IMR-90 (cell line): Measurements from ENCODE around the gene CFAP299. TPM values are rescaled to one million over a fixed set of nuclear protein-coding genes. Genes with fewer than 3 reads are reported as not detected.

Experiments used
- ATAC-seq: fragments of 200-7000 bp; cut with Tn5 transposase; 2 replicates; pipeline ENCODE4 v1.9.1; 2020; ENCODE audit warnings: low read depth, mild to moderate bottlenecking, moderate library complexity
- BruUV-seq: library from RNA; stranded (reverse); fragments of 400-500 nt; replicated peaks from 2 replicates; lab custom pipeline; 2021; lab: Mats Ljungman, UMichigan
- CTCF ChIA-PET: fragments of 300-600 bp; formaldehyde crosslinking; extraction: SDS; loops from one replicate; lab custom pipeline; 2021; ENCODE audit warnings: antibody characterized with exemption; lab: Yijun Ruan, JAX
- POLR2A ChIA-PET: fragments of 300-600 bp; sonication (Branson Sonifier 250); formaldehyde crosslinking; loops from one replicate; lab custom pipeline; 2022; ENCODE audit warnings: antibody characterized with exemption; ENCODE audit not compliant: unreplicated experiment; lab: Charles Lee
- DNase-seq: peaks from one replicate; pipeline ENCODE4 v3.0.0; 2013
- H2AFZ ChIP-seq: replicated peaks from 2 replicates; pipeline ENCODE3; 2013; ENCODE audit warnings: low read length, mild to moderate bottlenecking; ENCODE audit not compliant: poor library complexity
- H2AK5ac ChIP-seq: 2 replicates; pipeline ENCODE4 v1.6.1; 2013; ENCODE audit warnings: low read depth, low read length, inconsistent platforms
- H2AK9ac ChIP-seq: replicated peaks from 2 replicates; pipeline ENCODE3; 2013; ENCODE audit warnings: mild to moderate bottlenecking, low read depth, low read length, moderate library complexity; ENCODE audit not compliant: poor library complexity
- H2BK120ac ChIP-seq: 2 replicates; pipeline ENCODE4 v1.6.1; 2013; ENCODE audit warnings: low read depth, low read length, inconsistent platforms
- H2BK15ac ChIP-seq: 3 replicates; pipeline ENCODE4 v1.6.1; 2013; ENCODE audit warnings: low read depth, low read length, inconsistent platforms
- H2BK20ac ChIP-seq: 2 replicates; pipeline ENCODE4 v1.6.1; 2013; ENCODE audit warnings: low read depth, mild to moderate bottlenecking, inconsistent platforms, low read length, moderate library complexity
- H2BK5ac ChIP-seq: 2 replicates; pipeline ENCODE4 v1.6.1; 2013; ENCODE audit warnings: mild to moderate bottlenecking, low read depth, low read length, inconsistent platforms; ENCODE audit not compliant: poor library complexity, severe bottlenecking
- H3K14ac ChIP-seq: replicated peaks from 2 replicates; pipeline ENCODE4 v1.6.1; 2013; ENCODE audit warnings: low read depth, low read length, inconsistent platforms
- H3K18ac ChIP-seq: 2 replicates; pipeline ENCODE4 v1.6.1; 2013; ENCODE audit warnings: low read depth, low read length, control low read depth
- H3K23ac ChIP-seq: 2 replicates; pipeline ENCODE4 v1.6.1; 2013; ENCODE audit warnings: low read depth, low read length, inconsistent platforms
- H3K27ac ChIP-seq: 2 replicates; pipeline ENCODE4 v1.5.1; 2013; ENCODE audit warnings: mild to moderate bottlenecking, control low read depth, low read length; ENCODE audit not compliant: insufficient read depth
- H3K27me3 ChIP-seq: 2 replicates; pipeline ENCODE4 v1.6.1; 2013; ENCODE audit warnings: low read length; ENCODE audit not compliant: control insufficient read depth, insufficient read depth
- H3K36me3 ChIP-seq: 2 replicates; pipeline ENCODE4 v1.6.1; 2013; ENCODE audit warnings: low read length, mixed read lengths; ENCODE audit not compliant: control insufficient read depth, insufficient read depth
- H3K4ac ChIP-seq: 2 replicates; pipeline ENCODE4 v1.6.1; 2013; ENCODE audit warnings: low read depth, low read length, inconsistent platforms
- H3K4me1 ChIP-seq: 2 replicates; pipeline ENCODE4 v1.6.1; 2013; ENCODE audit warnings: low read length, mixed read lengths; ENCODE audit not compliant: control insufficient read depth, insufficient read depth
- H3K4me2 ChIP-seq: 2 replicates; pipeline ENCODE4 v1.6.1; 2013; ENCODE audit warnings: low read depth, mild to moderate bottlenecking, control low read depth, low read length, moderate library complexity
- H3K4me3 ChIP-seq: 2 replicates; pipeline ENCODE4 v1.5.1; 2013; ENCODE audit warnings: low read depth, mild to moderate bottlenecking, control low read depth, low read length, moderate library complexity; ENCODE audit not compliant: insufficient read depth
- H3K56ac ChIP-seq: 2 replicates; pipeline ENCODE4 v1.6.1; 2013; ENCODE audit warnings: low read length, inconsistent platforms; ENCODE audit not compliant: insufficient read depth; ENCODE audit errors: extremely low read depth
- H3K79me1 ChIP-seq, 2 experiments: 2 replicates each; pipeline ENCODE4 v1.6.1; 2013; ENCODE audit warnings: low read length in 2 of 2, inconsistent platforms in 1 of 2, low read depth in 1 of 2
- H3K9ac ChIP-seq: 2 replicates; pipeline ENCODE4 v1.6.1; 2013; ENCODE audit warnings: low read depth, low read length, control low read depth
- H3K9me1 ChIP-seq: 2 replicates; pipeline ENCODE4 v1.6.1; 2013; ENCODE audit warnings: low read length, inconsistent platforms; ENCODE audit not compliant: insufficient read depth
- H3K9me3 ChIP-seq: 2 replicates; pipeline ENCODE4 v1.6.1; 2013; ENCODE audit warnings: low read length; ENCODE audit not compliant: control insufficient read depth, insufficient read depth
- H4K20me1 ChIP-seq: 2 replicates; pipeline ENCODE4 v1.6.1; 2013; ENCODE audit warnings: low read length, inconsistent platforms; ENCODE audit not compliant: insufficient read depth
- H4K5ac ChIP-seq: 2 replicates; pipeline ENCODE4 v1.6.1; 2013; ENCODE audit warnings: mild to moderate bottlenecking, low read depth, low read length, control low read depth
- H4K8ac ChIP-seq, 2 experiments: 2 replicates each; pipeline ENCODE4 v1.6.1; 2013; ENCODE audit warnings: low read depth in 2 of 2, low read length in 2 of 2, control low read depth in 1 of 2, inconsistent platforms in 1 of 2
- H4K91ac ChIP-seq: 2 replicates; pipeline ENCODE4 v1.6.1; 2013; ENCODE audit warnings: low read depth, low read length, inconsistent platforms; ENCODE audit not compliant: insufficient read depth
- BHLHE40 ChIP-seq: fragments of 150-350 bp; IDR thresholded peaks from 2 replicates; pipeline ENCODE4 v1.6.1; 2016; ENCODE audit warnings: mild to moderate bottlenecking, low read depth, low read length
- CEBPB ChIP-seq: IDR thresholded peaks from 2 replicates; pipeline ENCODE4 v1.6.1; 2012; ENCODE audit warnings: low read depth, low read length, improper control_type of control experiment
- CHD1 ChIP-seq: IDR thresholded peaks from 2 replicates; pipeline ENCODE4 v1.6.1; 2012; ENCODE audit warnings: low read depth, low read length, improper control_type of control experiment
- CTCF ChIP-seq: conservative IDR thresholded peaks from 2 replicates; pipeline ENCODE4 v1.5.1; 2012; ENCODE audit warnings: mild to moderate bottlenecking, low read depth, low read length, improper control_type of control experiment
- ELK1 ChIP-seq: fragments of 150-350 bp; IDR thresholded peaks from 2 replicates; pipeline ENCODE4 v1.6.1; 2016; ENCODE audit warnings: low read depth, mild to moderate bottlenecking, low read length, moderate library complexity, borderline replicate concordance
- FOS ChIP-seq: fragments of 150-350 bp; IDR thresholded peaks from 2 replicates; pipeline ENCODE4 v1.6.1; 2016; ENCODE audit warnings: low read depth, low read length
- MAFK ChIP-seq: IDR thresholded peaks from 2 replicates; pipeline ENCODE4 v1.6.1; 2012; ENCODE audit warnings: low read depth, low read length, improper control_type of control experiment
- MAZ ChIP-seq: IDR thresholded peaks from 2 replicates; pipeline ENCODE4 v1.6.1; 2012; ENCODE audit warnings: low read depth, mild to moderate bottlenecking, low read length, improper control_type of control experiment, moderate library complexity, borderline replicate concordance
- MXI1 ChIP-seq: IDR thresholded peaks from 2 replicates; pipeline ENCODE4 v1.6.1; 2012; ENCODE audit warnings: low read depth, mild to moderate bottlenecking, low read length, moderate library complexity, borderline replicate concordance
- NFE2L2 ChIP-seq: fragments of 150-350 bp; IDR thresholded peaks from 2 replicates; pipeline ENCODE4 v1.6.1; 2016; ENCODE audit warnings: low read depth, mild to moderate bottlenecking, low read length
- POLR2A ChIP-seq: IDR thresholded peaks from 2 replicates; pipeline ENCODE4 v1.6.1; 2012; ENCODE audit warnings: mild to moderate bottlenecking, low read depth, low read length
- RAD21 ChIP-seq: IDR thresholded peaks from 2 replicates; pipeline ENCODE4 v1.6.1; 2012; ENCODE audit warnings: low read length, improper control_type of control experiment
- RCOR1 ChIP-seq: IDR thresholded peaks from 2 replicates; pipeline ENCODE4 v1.6.1; 2012; ENCODE audit warnings: mild to moderate bottlenecking, low read length, improper control_type of control experiment; ENCODE audit not compliant: insufficient replicate concordance
- RFX5 ChIP-seq: IDR thresholded peaks from 2 replicates; pipeline ENCODE4 v1.8.0; 2012; ENCODE audit warnings: low read depth, mild to moderate bottlenecking, low read length, moderate library complexity
- SMC3 ChIP-seq: fragments of 150-350 bp; IDR thresholded peaks from 2 replicates; pipeline ENCODE4 v1.6.1; 2016; ENCODE audit warnings: low read depth, mild to moderate bottlenecking, antibody characterized with exemption, low read length, moderate library complexity
- USF2 ChIP-seq: fragments of 150-350 bp; IDR thresholded peaks from 2 replicates; pipeline ENCODE4 v1.6.1; 2017; ENCODE audit warnings: mild to moderate bottlenecking, antibody characterized with exemption, low read length, low read depth
- WGBS, 2 experiments: methylation state at CpG; one replicate each; pipeline versions ENCODE4 v1.1.5 to v1.1.7; 2013; ENCODE audit warnings: missing lambda C conversion rate in 2 of 2; ENCODE audit not compliant: insufficient read length in 1 of 2; ENCODE audit errors: extremely low coverage in 2 of 2; 5-methylcytosine and 5-hydroxymethylcytosine counted together
- dilution Hi-C: fragments of 300-500 bp; cut with HindIII; formaldehyde crosslinking; loops from one replicate; pipeline ENCODE4 v1.14.3; 2018; ENCODE audit warnings: low sequenced_read_pairs; ENCODE audit not compliant: unreplicated experiment
- in situ Hi-C: fragments of 300-500 bp; cut with MboI; formaldehyde crosslinking; loops from 3 replicates; pipeline ENCODE4 v1.14.3; 2019; ENCODE audit warnings: low sequenced_read_pairs, inconsistent platforms, mixed read lengths
- intact Hi-C: fragments of 100-400 bp; cut with micrococcal nuclease; formaldehyde crosslinking; loops from 2 replicates; pipeline ENCODE4 v1.10.0; 2022
- polyA plus RNA-seq, 3 experiments: library from polyadenylated mRNA; depleted of rRNA; stranded (reverse); fragments of >200 nt; gene quantifications; 2 replicates each; pipeline ENCODE4 v1.2.3, GENCODE V29; 2012; ENCODE audit warnings: low replicate concordance in 1 of 3
- total RNA-seq: library from RNA; depleted of rRNA; stranded (reverse); fragments of >200 nt; gene quantifications from 2 replicates; pipeline ENCODE4 v1.2.3, GENCODE V29; 2012

The CFAP299 gene
- total and polyA plus RNA-seq, 2 of the 4 experiments (the other 2 are of a cell fraction): 1.0 to 1.1 TPM

- H2AK9ac ChIP-seq: no peak overlapping the region
- dilution Hi-C loops: loop anchor here (25.0 kb wide), 1 partner anchor 627 kb away; no protein-coding TSS in a partner anchor
- H2BK5ac ChIP-seq: no peak overlapping the region
- H3K36me3 ChIP-seq: no peaks in the 10 kb centered on the region
- H4K20me1 ChIP-seq: no peaks in the 10 kb centered on the region
- no CpG with 5 or more reads among the region's 3 CpGs for WGBS, 2 experiments
- no peak overlapping the region for H3K18ac ChIP-seq
- intact Hi-C loops: loop anchor here (5.0 to 10.0 kb wide), 3 partner anchors 255 to 1408 kb away; no protein-coding TSS in a partner anchor
- H3K23ac ChIP-seq: no peak overlapping the region
- in situ Hi-C loops: loop anchor here (5.0 kb wide), 2 partner anchors 632 to 682 kb away; no protein-coding TSS in a partner anchor
- no peak overlapping the region for H2BK120ac ChIP-seq
- H3K9ac ChIP-seq: no peak overlapping the region
- no peaks in the 10 kb centered on the region for H3K79me1 ChIP-seq
- no peak overlapping the region for H2BK15ac ChIP-seq
- ATAC-seq: no peak
- CTCF ChIA-PET: no interaction called here
- H3K14ac ChIP-seq: no peak overlapping the region
- no peak overlapping the region for H4K5ac ChIP-seq
- H3K4me1 ChIP-seq: 0 out of 2 replicates have a peak, but pooled peaks cover 3% of the 10 kb centered on the region
- TF ChIP-seq CEBPB (no peak), POLR2A (no peak), USF2 (no peak), RCOR1 (no peak), CHD1 (no peak), BHLHE40 (no peak), RFX5 (no peak), ELK1 (no peak), NFE2L2 (no peak), SMC3 (no peak), MAZ (no peak), MXI1 (no peak), MAFK (no peak), CTCF (no peak), RAD21 (no peak), FOS (no peak)
- no peak overlapping the region for H3K27ac ChIP-seq
- H2AFZ ChIP-seq: peak overlapping the region; percentile 4
- no peak overlapping the region for H3K4me2 ChIP-seq
- no peak overlapping the region for H4K91ac ChIP-seq
- H2AK5ac ChIP-seq: no peak overlapping the region
- BruUV-seq: no TSS peak
- H3K9me1 ChIP-seq: no peaks in the 10 kb centered on the region
- DNase-seq: no peak
- no peak overlapping the region for H3K56ac ChIP-seq
- no peak overlapping the region for H3K4me3 ChIP-seq
- no peak overlapping the region for H3K4ac ChIP-seq
- H3K27me3 ChIP-seq: no peaks in the 10 kb centered on the region
- H4K8ac ChIP-seq: no peak overlapping the region
- POLR2A ChIA-PET: no interaction called here
- H3K9me3 ChIP-seq: no peaks in the 10 kb centered on the region
- H2BK20ac ChIP-seq: no peak overlapping the region
These were observed 24.6 kb downstream of the CFAP299 start for GRCh38 chr4:80360084-80360483.
